HEK293 (cell line): ENCODE results near the gene HEXIM1.

Experiments used
- CTCF ChIA-PET: fragments of 350-600 bp; formaldehyde crosslinking; extraction: SDS; loops from one replicate; lab custom pipeline; 2021; ENCODE audit warnings: antibody characterized with exemption; lab: Yijun Ruan, JAX
- POLR2A ChIA-PET: fragments of 300-600 bp; formaldehyde crosslinking; extraction: SDS; loops from one replicate; lab custom pipeline; 2020; ENCODE audit warnings: antibody characterized with exemption, inconsistent platforms; lab: Yijun Ruan, JAX
- H3K27ac ChIP-seq: fragments of 200-500 bp; sonication (Bioruptor generic); 2 replicates; pipeline ENCODE4 v1.5.1; 2014; ENCODE audit warnings: low read depth, low read length, control low read depth, inconsistent platforms; ENCODE audit errors: extremely low read depth
- H3K36me3 ChIP-seq, 2 experiments: fragments of 200-500 bp in 1 of 2; sonication (Bioruptor generic) in 1 of 2; 1 replicate in 1 of 2; 2 replicates in 1 of 2; pipeline ENCODE4 v1.5.1; 2014 to 2017; ENCODE audit warnings: inconsistent platforms in 2 of 2, low read length in 2 of 2; ENCODE audit not compliant: control insufficient read depth in 2 of 2, insufficient read depth in 1 of 2
- H3K4me1 ChIP-seq: fragments of 200-500 bp; sonication (Bioruptor generic); 2 replicates; pipeline ENCODE4 v1.5.1; 2014; ENCODE audit warnings: mild to moderate bottlenecking, low read length, inconsistent platforms; ENCODE audit not compliant: control insufficient read depth, insufficient read depth
- H3K4me3 ChIP-seq: 2 replicates; pipeline ENCODE4 v1.5.1; 2011; ENCODE audit warnings: low read depth, mild to moderate bottlenecking, control low read depth, low read length, moderate library complexity
- H3K9me3 ChIP-seq: fragments of 200-500 bp; sonication (Bioruptor generic); 2 replicates; pipeline ENCODE4 v1.5.1; 2014; ENCODE audit warnings: low read depth, low read length, inconsistent platforms; ENCODE audit not compliant: control insufficient read depth, insufficient read depth
- EGR2 ChIP-seq: fragments of 450-650 bp; formaldehyde crosslinking; IDR thresholded peaks from 2 replicates; pipeline ENCODE4 v1.5.1; 2016; ENCODE audit warnings: low read depth, missing biosample characterization, missing genetic modification characterization
- MEIS1 ChIP-seq: sonication (generic); formaldehyde crosslinking; IDR thresholded peaks from 2 replicates; pipeline ENCODE4 v1.8.1; 2022; ENCODE audit warnings: missing genetic modification reagents, mild to moderate bottlenecking, borderline replicate concordance
- REST ChIP-seq: fragments of 450-650 bp; formaldehyde crosslinking; IDR thresholded peaks from 2 replicates; pipeline ENCODE4 v1.5.1; 2016; ENCODE audit warnings: missing biosample characterization, missing genetic modification characterization
- SETDB1 ChIP-seq: IDR thresholded peaks from one replicate; pipeline ENCODE4 v1.6.1; 2017; ENCODE audit warnings: mild to moderate bottlenecking, low read length, moderate library complexity, mixed read lengths; ENCODE audit not compliant: insufficient read length
- YY1 ChIP-seq: fragments of 450-650 bp; formaldehyde crosslinking; IDR thresholded peaks from 2 replicates; pipeline ENCODE4 v1.5.1; 2018; ENCODE audit warnings: missing biosample characterization, missing genetic modification characterization
- ZFHX2 ChIP-seq: fragments of 450-650 bp; formaldehyde crosslinking; conservative IDR thresholded peaks from 2 replicates; pipeline ENCODE4 v1.5.1; 2016; ENCODE audit warnings: missing biosample characterization, missing genetic modification characterization
- ZIC2 ChIP-seq: fragments of 450-650 bp; formaldehyde crosslinking; IDR thresholded peaks from 2 replicates; pipeline ENCODE4 v1.5.1; 2016; ENCODE audit warnings: missing biosample characterization, missing genetic modification characterization
- ZNF114 ChIP-seq: fragments of 450-650 bp; formaldehyde crosslinking; IDR thresholded peaks from 2 replicates; pipeline ENCODE4 v1.5.0; 2017; ENCODE audit warnings: missing biosample characterization, missing genetic modification characterization
- ZNF121 ChIP-seq: fragments of 450-650 bp; formaldehyde crosslinking; IDR thresholded peaks from 2 replicates; pipeline ENCODE4 v1.5.1; 2016; ENCODE audit warnings: missing biosample characterization, missing genetic modification characterization
- ZNF19 ChIP-seq: fragments of 450-650 bp; formaldehyde crosslinking; IDR thresholded peaks from 2 replicates; pipeline ENCODE4; 2016; ENCODE audit warnings: missing biosample characterization, missing genetic modification characterization, low read depth
- ZNF501 ChIP-seq: fragments of 450-650 bp; formaldehyde crosslinking; IDR thresholded peaks from 2 replicates; pipeline ENCODE4 v1.5.1; 2016; ENCODE audit warnings: missing biosample characterization, missing genetic modification characterization
- ZNF510 ChIP-seq: fragments of 450-650 bp; formaldehyde crosslinking; IDR thresholded peaks from 2 replicates; pipeline ENCODE4 v1.5.1; 2018; ENCODE audit warnings: mild to moderate bottlenecking, missing genetic modification characterization, missing biosample characterization; ENCODE audit not compliant: insufficient replicate concordance
- ZNF529 ChIP-seq: fragments of 450-650 bp; formaldehyde crosslinking; IDR thresholded peaks from 2 replicates; pipeline ENCODE4 v1.5.1; 2017; ENCODE audit warnings: missing genetic modification characterization, missing biosample characterization; ENCODE audit not compliant: insufficient replicate concordance
- ZNF596 ChIP-seq: fragments of 450-650 bp; IDR thresholded peaks from 2 replicates; pipeline ENCODE4 v1.5.0; 2018; ENCODE audit warnings: missing biosample characterization, mild to moderate bottlenecking, missing genetic modification characterization, moderate library complexity
- ZNF654 ChIP-seq: fragments of 450-650 bp; formaldehyde crosslinking; IDR thresholded peaks from 2 replicates; pipeline ENCODE4 v1.5.1; 2016; ENCODE audit warnings: low read depth, missing biosample characterization, missing genetic modification characterization
- ZNF664 ChIP-seq: fragments of 450-650 bp; formaldehyde crosslinking; IDR thresholded peaks from 2 replicates; pipeline ENCODE4 v1.5.1; 2016; ENCODE audit warnings: missing biosample characterization, missing genetic modification characterization
- ZNF777 ChIP-seq: fragments of 450-650 bp; formaldehyde crosslinking; IDR thresholded peaks from 2 replicates; pipeline ENCODE4 v1.5.1; 2017; ENCODE audit warnings: missing biosample characterization, missing genetic modification characterization, borderline replicate concordance
- TF ChIP-seq, protein P1 (sequence below): fragments of 450-650 bp; formaldehyde crosslinking; IDR thresholded peaks from 2 replicates; pipeline ENCODE4 v1.5.1; 2016; ENCODE audit warnings: missing biosample characterization, missing genetic modification characterization
- TF ChIP-seq, protein P2 (sequence below): fragments of 450-650 bp; formaldehyde crosslinking; IDR thresholded peaks from 2 replicates; pipeline ENCODE4 v1.5.1; 2017; ENCODE audit warnings: missing biosample characterization, missing genetic modification characterization
- TF ChIP-seq, protein P3 (sequence below): fragments of 450-650 bp; formaldehyde crosslinking; IDR thresholded peaks from 2 replicates; pipeline ENCODE4 v1.5.1; 2016; ENCODE audit warnings: missing biosample characterization, missing genetic modification characterization, low read depth

HEXIM1 gene

GRCh38 chr17:45128331-45128730 lies 19.9 kb upstream of the HEXIM1 start:
- Histone ChIP-seq H3K36me3 (0 out of 3 replicates have a peak, but pooled peaks cover 0 to 4% of the 10 kb centered on the region in 2 experiments), H3K9me3 (no peaks in the 10 kb centered on the region), H3K27ac (no peak overlapping the region; the same call in 1 of the 2 replicates), H3K4me3 (no peak overlapping the region), H3K4me1 (peaks cover 7% of the 10 kb centered on the region)
- CTCF ChIA-PET: interaction anchor here (0.6 to 6.2 kb wide), 6 partner anchors 10 to 208 kb away, joined by 3 to 24 read pairs (median 7); no protein-coding TSS in a partner anchor
- POLR2A ChIA-PET: interaction anchor here (0.6 to 2.4 kb wide), 4 partner anchors 16 to 33 kb away, joined by 4 to 17 read pairs (median 4); partner anchors contain the start of genes HEXIM1 and HEXIM2
- TF ChIP-seq ZFHX2 (tag by site-specific recombination) (peak; percentile 79), EGR2 (peak; percentile 66), ZNF114 (no peak)
- TF ChIP-seq, protein P1, sequence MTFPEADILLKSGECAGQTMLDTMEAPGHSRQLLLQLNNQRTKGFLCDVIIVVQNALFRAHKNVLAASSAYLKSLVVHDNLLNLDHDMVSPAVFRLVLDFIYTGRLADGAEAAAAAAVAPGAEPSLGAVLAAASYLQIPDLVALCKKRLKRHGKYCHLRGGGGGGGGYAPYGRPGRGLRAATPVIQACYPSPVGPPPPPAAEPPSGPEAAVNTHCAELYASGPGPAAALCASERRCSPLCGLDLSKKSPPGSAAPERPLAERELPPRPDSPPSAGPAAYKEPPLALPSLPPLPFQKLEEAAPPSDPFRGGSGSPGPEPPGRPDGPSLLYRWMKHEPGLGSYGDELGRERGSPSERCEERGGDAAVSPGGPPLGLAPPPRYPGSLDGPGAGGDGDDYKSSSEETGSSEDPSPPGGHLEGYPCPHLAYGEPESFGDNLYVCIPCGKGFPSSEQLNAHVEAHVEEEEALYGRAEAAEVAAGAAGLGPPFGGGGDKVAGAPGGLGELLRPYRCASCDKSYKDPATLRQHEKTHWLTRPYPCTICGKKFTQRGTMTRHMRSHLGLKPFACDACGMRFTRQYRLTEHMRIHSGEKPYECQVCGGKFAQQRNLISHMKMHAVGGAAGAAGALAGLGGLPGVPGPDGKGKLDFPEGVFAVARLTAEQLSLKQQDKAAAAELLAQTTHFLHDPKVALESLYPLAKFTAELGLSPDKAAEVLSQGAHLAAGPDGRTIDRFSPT (tag by site-specific recombination): 0 out of 2 replicates have a peak, but pooled peaks have one; percentile 20

GRCh38 chr17:45128989-45129388 lies 19.3 kb upstream of the HEXIM1 start:
- no peak overlapping the region for H3K4me3 ChIP-seq
- peaks cover 7% of the 10 kb centered on the region for H3K4me1 ChIP-seq
- no peak overlapping the region for H3K27ac ChIP-seq
- ChIA-PET POLR2A (interaction anchor here (0.6 to 2.4 kb wide), 4 partner anchors 20 to 68 kb away, joined by 3 to 17 read pairs (median 4); partner anchors contain the start of genes HEXIM1, HEXIM2 and NMT1), CTCF (interaction anchor here (0.6 to 6.2 kb wide), 11 partner anchors 10 to 208 kb away, joined by 3 to 24 read pairs (median 4); no protein-coding TSS in a partner anchor)
- no peaks in the 10 kb centered on the region for H3K9me3 ChIP-seq
- TF ChIP-seq ZNF121 (tag by site-specific recombination): peak; percentile 98
- TF ChIP-seq ZNF654 (tag by site-specific recombination): no peak
- TF ChIP-seq ZNF664 (tag by site-specific recombination): peak; percentile 91
- H3K36me3 ChIP-seq: 0 out of 3 replicates have a peak, but pooled peaks cover 0 to 4% of the 10 kb centered on the region in 2 experiments

DNA sequence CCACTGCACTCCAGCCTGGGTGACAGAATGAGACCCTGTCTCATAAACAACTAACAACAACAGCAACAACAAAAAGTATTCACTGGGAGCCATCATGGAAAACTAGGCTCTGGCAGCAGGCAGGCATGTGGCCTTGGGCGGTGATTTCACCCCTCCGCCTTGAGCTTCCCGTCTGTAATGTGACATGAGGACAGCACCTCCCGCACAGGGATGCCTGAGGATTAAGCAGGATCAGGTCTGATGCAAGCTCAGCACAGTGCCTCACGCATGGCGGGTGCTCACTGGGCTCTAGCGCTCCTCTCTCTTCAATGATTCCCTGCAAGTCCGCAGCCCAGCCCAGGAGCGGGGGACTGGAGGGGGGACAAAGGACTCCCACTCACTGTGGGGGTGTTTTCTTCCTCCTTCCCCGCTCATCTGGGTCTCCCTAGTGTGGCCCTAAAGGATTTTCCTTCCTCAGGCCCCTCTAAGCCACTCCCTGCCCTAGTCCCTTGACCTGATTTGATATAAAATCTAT lies 18.8 kb upstream of the HEXIM1 start:
- H3K4me3 ChIP-seq: no peak overlapping the region
- H3K27ac ChIP-seq: no peak overlapping the region
- H3K36me3 ChIP-seq: 0 out of 3 replicates have a peak, but pooled peaks cover 0 to 4% of the 10 kb centered on the region in 2 experiments
- H3K4me1 ChIP-seq: peaks cover 3% of the 10 kb centered on the region
- H3K9me3 ChIP-seq: no peaks in the 10 kb centered on the region
- ChIA-PET CTCF (interaction anchor here (0.6 to 6.2 kb wide), 12 partner anchors 13 to 355 kb away, joined by 3 to 24 read pairs (median 4); no protein-coding TSS in a partner anchor), POLR2A (interaction anchor here (0.6 to 2.4 kb wide), 4 partner anchors 20 to 68 kb away, joined by 3 to 17 read pairs (median 4); partner anchors contain the start of genes HEXIM1, HEXIM2 and NMT1)
- TF ChIP-seq ZNF777 (tag by site-specific recombination) (no peak), ZNF19 (tag by site-specific recombination) (no peak), YY1 (no peak), ZNF596 (0 out of 2 replicates have a peak, but pooled peaks have one; percentile 52), REST (tag by site-specific recombination) (no peak), MEIS1 (CRISPR knock-in tag) (no peak), ZNF510 (tag by site-specific recombination) (no peak), ZNF529 (tag by site-specific recombination) (no peak), ZIC2 (tag by site-specific recombination) (peak; percentile 26; the same call in 1 of the 2 replicates), ZNF501 (tag by site-specific recombination) (no peak), SETDB1 (no peak)
- TF ChIP-seq, protein P2, sequence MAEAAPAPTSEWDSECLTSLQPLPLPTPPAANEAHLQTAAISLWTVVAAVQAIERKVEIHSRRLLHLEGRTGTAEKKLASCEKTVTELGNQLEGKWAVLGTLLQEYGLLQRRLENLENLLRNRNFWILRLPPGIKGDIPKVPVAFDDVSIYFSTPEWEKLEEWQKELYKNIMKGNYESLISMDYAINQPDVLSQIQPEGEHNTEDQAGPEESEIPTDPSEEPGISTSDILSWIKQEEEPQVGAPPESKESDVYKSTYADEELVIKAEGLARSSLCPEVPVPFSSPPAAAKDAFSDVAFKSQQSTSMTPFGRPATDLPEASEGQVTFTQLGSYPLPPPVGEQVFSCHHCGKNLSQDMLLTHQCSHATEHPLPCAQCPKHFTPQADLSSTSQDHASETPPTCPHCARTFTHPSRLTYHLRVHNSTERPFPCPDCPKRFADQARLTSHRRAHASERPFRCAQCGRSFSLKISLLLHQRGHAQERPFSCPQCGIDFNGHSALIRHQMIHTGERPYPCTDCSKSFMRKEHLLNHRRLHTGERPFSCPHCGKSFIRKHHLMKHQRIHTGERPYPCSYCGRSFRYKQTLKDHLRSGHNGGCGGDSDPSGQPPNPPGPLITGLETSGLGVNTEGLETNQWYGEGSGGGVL (tag by site-specific recombination): peak; percentile 64
- TF ChIP-seq, protein P3, sequence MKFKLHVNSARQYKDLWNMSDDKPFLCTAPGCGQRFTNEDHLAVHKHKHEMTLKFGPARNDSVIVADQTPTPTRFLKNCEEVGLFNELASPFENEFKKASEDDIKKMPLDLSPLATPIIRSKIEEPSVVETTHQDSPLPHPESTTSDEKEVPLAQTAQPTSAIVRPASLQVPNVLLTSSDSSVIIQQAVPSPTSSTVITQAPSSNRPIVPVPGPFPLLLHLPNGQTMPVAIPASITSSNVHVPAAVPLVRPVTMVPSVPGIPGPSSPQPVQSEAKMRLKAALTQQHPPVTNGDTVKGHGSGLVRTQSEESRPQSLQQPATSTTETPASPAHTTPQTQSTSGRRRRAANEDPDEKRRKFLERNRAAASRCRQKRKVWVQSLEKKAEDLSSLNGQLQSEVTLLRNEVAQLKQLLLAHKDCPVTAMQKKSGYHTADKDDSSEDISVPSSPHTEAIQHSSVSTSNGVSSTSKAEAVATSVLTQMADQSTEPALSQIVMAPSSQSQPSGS (tag by site-specific recombination): no peak
